Ishikawa (cell line): ENCODE measurements around the gene TBX1.

Experiments used
- EP300 ChIP-seq: IDR thresholded peaks from 2 replicates; pipeline ENCODE4 v1.6.1; 2012; ENCODE audit warnings: borderline replicate concordance
- RAD21 ChIP-seq: IDR thresholded peaks from 2 replicates; pipeline ENCODE4 v1.6.1; 2012; ENCODE audit warnings: low read depth
- TCF12 ChIP-seq: IDR thresholded peaks from 2 replicates; pipeline ENCODE4 v1.6.1; 2012; ENCODE audit warnings: low read depth

DNA sequence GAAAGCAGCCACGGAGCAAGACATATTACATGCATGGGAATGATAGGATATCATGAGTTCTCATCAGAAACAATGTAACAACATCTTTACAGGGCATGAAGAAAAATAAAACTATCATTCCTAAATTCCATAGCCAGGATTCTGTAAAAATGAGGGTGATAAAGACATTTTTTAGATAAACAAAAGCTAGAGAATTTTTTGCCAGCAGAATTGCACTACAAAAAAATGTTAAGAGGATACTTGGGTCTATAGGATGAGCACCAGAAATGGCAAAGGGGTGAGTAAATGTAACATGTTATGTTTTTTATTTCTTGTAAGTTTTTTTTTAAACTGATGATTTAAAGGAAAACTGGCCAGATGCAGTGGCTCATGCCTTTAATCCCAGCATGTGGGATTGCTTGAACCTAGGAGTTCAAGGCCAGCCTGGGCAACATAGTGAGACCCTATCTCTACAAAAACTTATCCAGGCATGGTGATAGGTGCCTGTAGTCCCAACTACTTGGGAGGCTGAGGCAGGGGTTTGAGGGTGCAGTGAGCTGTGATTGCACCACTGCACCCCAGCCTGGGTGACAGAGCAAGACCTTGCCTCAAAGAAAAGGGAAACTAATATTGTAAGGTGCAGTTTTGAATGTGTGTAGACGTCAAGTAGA lies 33.2 kb downstream of the TBX1 start:
- TF ChIP-seq EP300, result no peak
- TF ChIP-seq RAD21, result no peak
- TF ChIP-seq TCF12, result no peak
